Lung microvascular endothelial cell (primary cell): ENCODE results near the gene NPHP4. TPM values are rescaled to one million over a fixed set of nuclear protein-coding genes. Genes with fewer than 3 reads are reported as not detected.

ENCODE experiments used
- DNase-seq, 2 donors: peaks; one replicate each; pipeline versions ENCODE4 v3.0.0 to v3.0.0-alpha.2; 2010; ENCODE audit warnings: low read depth in 2 of 2
- total RNA-seq: library from RNA; depleted of rRNA; stranded (reverse); fragments of >200 nt; gene quantifications from 2 replicates; pipeline ENCODE4 v1.2.1, GENCODE V29; 2014

The NPHP4 gene
- total RNA-seq, 1 donor from 2014 or later: 1.4 TPM

DNA sequence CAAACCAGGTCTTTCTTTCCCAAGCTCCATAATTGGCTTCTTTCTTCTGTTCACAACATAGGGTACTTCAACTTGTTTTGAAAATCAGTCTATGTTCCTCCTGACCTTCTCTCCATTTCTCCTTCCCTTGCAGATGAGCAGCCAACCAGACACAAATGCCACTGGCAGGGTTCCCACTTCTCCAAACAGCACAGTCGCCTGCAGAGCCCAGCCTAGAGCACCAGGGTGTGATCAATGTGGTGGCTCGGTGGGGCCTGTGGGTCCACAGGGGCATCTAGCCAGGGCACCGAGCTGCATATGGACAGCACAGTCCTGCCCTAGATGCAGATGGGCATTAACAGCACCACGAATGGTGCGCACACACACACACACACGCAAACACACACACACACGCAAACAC lies 112.8 kb downstream of the NPHP4 start:
- no peak for DNase-seq

DNA sequence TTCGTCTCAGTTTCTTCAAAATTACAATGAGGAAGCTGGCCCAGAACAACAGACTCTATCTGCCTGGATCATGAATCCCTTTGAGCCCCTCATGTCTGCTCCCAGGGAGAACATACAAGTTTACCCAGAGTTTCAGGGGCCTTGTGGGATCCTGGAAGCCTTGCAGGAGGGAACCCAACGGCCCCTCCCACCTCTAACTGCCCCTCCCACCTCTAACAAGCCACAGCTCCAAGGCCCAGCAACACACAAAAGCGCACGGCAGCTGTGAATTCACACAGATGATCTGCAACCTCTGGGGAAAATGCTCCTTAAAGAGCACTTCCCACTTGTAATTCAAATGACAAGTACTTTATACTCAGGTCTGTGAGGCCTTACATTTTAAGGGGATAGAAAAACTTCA lies 113.3 kb downstream of the NPHP4 start:
- no peak for DNase-seq

- no peak for DNase-seq
Observed at GRCh38 chr1:5877683-5878530, 114.3 kb downstream of the NPHP4 start.

- no peak for DNase-seq
Observed at GRCh38 chr1:5877001-5877400, 115.2 kb downstream of the NPHP4 start.

- DNase-seq: no peak
Observed at GRCh38 chr1:5876094-5876650, 116.1 kb downstream of the NPHP4 start.

DNA sequence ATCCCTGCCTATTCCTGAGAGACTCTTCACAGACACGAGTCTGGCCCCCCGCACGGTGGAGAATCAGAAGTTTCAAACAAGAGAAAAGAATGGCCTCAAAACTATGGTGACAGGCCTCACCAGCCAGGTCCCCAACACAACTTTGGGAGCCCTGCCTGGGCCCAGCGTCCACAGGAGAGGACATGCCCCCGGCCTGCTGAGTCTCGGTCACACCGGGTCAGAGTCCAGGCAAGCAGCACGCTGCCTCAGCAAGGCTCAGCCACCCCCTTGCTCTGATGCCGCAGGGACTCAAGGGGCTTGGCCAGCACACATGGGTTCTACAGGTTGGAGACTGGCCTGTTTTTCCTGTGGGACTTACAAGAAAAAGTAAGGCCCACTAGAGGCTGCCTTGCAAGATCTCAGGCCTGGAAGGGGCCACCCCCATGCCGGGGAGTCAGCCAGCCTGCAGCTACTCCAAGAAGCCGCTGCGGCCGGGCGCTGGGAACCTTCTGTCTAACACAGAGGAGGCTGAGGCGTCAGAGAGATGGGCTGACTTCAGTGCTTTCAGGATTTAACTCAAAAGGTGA lies 116.8 kb downstream of the NPHP4 start:
- DNase-seq: no peak

DNA sequence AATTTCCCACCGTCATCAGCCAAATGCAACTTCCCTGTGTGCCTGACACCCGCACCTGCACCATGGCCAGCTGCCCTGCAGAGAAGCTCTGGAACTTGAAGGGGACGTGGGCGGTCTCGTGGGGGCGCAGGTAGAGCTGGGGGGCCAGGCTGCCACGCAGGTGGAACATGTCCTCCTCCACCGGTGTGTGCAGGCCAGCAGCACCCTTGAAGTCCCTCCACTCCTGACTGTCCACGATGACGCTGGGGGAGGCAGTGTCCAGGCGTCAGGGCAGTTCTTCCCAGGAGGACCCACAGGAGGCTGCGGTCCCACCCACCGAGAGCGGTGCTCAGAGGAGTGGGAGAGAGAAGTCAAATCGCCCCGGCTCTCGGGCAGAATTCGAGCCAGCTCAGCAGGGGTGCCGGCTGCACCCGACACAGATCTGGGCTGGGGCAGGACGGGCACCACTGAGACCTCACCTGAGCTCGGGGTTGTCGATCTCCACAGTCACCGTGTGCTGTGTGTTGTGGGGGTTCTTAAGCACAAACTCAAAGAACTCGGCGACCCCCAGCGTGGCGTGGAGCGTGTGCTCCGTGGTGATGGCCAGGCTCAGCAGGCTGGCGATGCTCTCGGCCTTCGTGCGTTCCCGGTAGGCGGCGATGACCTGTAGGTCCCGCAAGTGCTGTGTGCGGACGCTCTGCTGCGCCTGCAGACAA lies 117.7 kb downstream of the NPHP4 start:
- DNase-seq: no peak

DNA sequence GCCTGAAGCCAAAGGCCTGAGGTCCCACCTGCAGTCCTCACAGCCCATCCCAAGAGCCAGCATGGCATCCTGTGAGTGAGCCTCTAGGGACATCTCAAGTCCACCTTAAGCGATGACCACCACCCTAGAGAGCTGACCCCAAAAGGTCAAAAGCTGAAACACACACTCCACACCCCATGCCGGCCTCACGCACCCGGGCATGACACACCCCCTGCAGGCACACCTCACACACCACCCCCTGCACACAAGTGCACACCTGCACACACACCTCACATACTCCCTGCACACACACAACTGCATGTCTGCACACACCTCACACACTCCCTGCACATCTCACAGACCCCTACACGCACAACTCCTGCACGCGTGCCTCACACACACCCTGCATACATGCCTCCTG lies 118.7 kb downstream of the NPHP4 start:
- no peak for DNase-seq

DNA sequence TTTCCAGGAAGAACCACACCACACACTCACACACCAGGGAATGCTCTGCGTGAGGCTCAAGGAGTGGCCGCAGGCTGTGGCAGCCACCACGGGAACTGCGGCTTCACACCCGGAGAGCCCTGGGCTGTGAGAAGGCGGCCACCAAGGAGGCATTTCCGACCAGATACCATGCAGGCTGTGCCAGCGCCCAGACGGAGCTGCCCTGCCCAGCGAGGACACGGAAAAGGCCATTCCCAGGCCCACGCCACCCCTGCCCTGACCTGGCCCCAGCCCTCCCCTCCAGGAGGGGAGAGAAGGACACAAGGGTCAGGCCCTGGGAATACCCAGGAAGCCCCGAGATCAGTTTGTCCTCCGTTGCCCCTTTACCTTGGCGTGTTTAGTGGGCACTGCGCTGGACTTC lies 119.3 kb downstream of the NPHP4 start:
- no peak for DNase-seq

GRCh38 chr1:5868931-5869500 lies 123.2 kb downstream of the NPHP4 start:
- DNase-seq: no peak

GRCh38 chr1:5865774-5866173 lies 126.5 kb downstream of the NPHP4 start:
- no peak for DNase-seq

GRCh38 chr1:5865056-5865455 lies 127.2 kb downstream of the NPHP4 start:
- no peak for DNase-seq

GRCh38 chr1:5864256-5864655 lies 128.0 kb downstream of the NPHP4 start:
- DNase-seq: no peak

GRCh38 chr1:5863238-5863637 lies 129.0 kb downstream of the NPHP4 start:
- no peak for DNase-seq

DNA sequence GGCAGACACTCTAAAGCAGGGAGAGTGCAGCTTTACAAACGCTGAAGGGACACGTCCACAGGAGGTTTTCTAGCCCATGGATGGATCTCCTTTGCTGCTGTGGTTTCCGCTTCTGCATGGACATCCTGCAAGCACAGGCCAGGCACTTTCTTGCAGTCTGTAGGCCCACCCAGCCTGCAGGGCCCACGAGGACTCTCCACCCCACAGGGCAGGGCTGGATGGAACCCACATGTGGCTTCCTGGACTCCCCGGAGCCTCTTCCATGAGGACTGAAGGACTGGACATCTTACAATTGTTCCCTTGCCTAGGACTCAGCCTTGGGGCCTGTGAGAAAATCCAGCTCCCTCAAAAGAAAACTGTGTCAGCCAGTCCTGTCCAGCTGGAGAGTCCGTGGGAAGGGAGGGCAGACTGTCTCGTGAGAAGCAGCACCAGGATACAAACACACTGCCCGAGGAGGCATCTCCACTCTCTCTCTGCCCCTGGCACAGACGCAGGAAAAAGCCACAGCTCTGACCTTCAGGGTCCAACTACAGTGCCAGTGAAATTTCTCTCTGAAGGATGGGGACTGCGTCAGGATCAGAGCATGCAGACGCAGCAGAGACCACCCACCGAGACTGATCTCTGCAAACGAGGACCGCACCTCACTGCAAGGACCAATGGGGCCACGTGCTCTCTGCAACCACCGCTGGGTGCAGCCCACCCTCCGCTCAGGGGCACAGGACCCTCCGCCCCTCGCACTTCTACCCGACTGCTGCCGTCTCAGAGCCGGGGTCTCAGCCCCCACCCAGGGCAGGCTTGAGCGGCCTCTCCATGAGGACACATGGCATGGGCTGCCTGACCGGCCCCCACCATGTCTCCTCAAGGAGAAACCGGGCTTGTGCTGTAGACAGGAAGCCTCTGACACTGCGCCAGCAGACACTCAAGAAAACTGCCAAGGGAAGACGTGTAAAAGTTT lies 130.1 kb downstream of the NPHP4 start:
- no peak for DNase-seq

- no peak for DNase-seq
Observed at GRCh38 chr1:5860277-5860676, 131.9 kb downstream of the NPHP4 start.

DNA sequence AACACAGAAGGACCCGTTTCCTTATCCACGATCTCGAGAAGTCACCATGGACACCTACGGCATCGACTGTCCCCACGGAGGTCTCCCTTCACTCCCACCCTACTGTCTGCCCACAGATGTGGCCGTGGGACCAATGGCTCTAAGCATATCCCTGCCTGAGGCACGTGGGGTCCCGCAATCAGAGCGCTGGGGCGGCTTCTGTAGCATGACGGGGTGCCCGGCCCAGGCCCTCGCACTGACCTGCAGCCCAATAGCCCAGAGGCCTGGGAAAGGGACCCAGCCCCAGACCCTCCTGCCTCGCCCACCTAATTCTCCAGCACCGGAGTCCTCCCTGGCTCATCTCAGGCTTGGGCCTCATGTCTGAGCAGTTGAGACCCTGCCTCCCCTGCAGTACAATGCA lies 132.5 kb downstream of the NPHP4 start:
- no peak for DNase-seq

DNA sequence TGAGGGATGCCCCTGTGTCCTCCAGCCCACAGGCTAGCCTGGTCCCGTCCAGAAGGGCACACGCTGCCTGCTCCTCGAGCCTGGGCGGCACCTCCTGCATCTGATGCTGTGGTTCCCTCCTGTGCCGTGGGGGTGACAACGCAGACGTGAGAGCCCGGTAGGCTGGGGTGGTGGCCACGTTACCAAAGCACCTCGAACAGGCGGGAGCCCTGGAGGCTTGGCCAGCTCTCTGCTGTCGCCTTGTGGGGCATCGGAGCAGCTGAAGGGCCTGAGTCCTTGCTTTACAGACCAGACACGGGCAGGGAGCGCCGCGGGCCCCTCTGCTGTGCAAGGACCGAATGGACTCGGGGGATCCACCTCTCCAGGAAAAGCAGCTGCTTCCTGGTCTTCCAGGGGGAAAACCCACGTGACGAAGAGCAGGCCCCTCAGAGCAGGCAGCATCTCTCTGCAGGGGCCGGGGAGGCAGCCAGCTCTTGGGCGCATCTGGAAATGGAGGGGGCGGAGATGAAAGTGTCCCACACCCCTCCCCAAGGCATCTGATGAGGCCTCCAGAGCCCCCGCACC lies 133.3 kb downstream of the NPHP4 start:
- no peak for DNase-seq

DNA sequence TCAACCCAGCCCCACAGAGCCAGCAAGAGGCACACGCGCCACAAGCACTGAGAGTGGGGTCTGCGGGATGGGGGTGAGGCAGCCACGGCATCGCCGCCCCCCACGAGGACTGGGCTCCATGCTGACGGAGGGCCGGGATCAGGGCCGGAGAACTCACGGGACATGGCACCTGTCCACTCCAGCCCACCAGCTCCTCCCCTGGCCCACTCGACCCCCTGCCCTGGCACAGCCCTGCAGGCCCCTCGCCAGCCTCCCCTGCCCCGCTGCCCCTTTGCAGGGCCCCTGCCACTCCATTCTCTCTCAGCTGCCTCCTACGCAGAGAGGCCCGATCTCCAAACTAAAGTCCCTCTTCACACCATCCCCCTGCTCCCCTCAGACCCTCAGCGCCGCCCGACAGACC lies 134.0 kb downstream of the NPHP4 start:
- DNase-seq: no peak

DNA sequence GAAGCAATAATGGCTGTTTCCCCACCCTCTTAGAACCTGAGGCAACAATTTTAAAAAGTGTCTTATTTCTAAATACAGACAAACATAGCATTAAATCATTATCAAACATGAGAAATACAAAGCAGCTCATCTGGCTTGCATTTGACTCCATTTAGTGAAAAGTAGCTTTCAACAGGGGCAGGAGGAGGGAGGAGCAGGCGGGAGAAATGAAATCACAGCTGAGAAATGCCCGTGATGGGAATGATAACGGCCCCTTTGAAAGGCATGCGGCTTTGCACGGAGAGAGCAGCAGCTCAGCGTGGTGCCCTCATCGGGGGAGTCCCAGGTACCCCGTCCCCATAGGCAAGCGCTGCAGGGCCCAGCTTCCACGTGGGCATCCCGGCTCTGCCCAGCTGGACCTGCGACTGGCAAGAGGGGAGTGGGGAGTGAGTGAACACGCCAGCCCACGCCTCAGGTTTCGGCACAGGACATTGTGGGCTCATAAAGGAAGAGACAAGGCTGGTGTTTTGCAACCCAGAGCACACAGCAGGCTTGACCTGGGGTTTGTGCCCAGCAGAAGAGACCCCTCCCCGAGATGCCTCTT lies 134.6 kb downstream of the NPHP4 start:
- no peak for DNase-seq
